ENCODE data around the gene LRRTM4. TPM values are rescaled to one million over a fixed set of nuclear protein-coding genes. Genes with fewer than 3 reads are reported as not detected.

The LRRTM4 gene
- total RNA-seq, 1 experiment from 2014 or later, result 12.0 TPM

- no peak overlapping the region for H3K4me3 Mint-ChIP-seq
- H2BK20ac ChIP-seq (ENCODE audit: low read depth, low read length, poor library complexity, severe bottlenecking), result no peak overlapping the region
- no peak overlapping the region for H3K27ac ChIP-seq (ENCODE audit: insufficient read length, low read depth, low read length)
- no peak overlapping the region for H2BK5ac ChIP-seq (ENCODE audit: insufficient read length, low read length)
- H4K8ac ChIP-seq (replicated peaks; ENCODE audit: insufficient read length, low read depth, low read length), result no peak overlapping the region
- H3K9me3 ChIP-seq (ENCODE audit: control insufficient read depth, low read depth, low read length), result no peaks in the 10 kb centered on the region
- no peaks in the 10 kb centered on the region for H3K36me3 Mint-ChIP-seq (ENCODE audit: insufficient read depth in 1 of 3, low read depth in 3 of 3)
- WGBS (ENCODE audit: extremely low coverage, insufficient read length, low lambda C conversion rate), result no CpG with 5 or more reads among the region's 1 CpG
- TF ChIP-seq CTCF (conservative IDR thresholded peaks at IDR 0.05), result no peak
- H3K27me3 ChIP-seq (ENCODE audit: insufficient read depth, low read length), result no peaks in the 10 kb centered on the region
- no peak overlapping the region for H2AFZ ChIP-seq (ENCODE audit: low read length)
- H3K4me1 ChIP-seq (ENCODE audit: insufficient read depth, low read length), result no peaks in the 10 kb centered on the region; the same call in 1 of the 2 replicates
- no peak overlapping the region for H4K91ac ChIP-seq (ENCODE audit: insufficient read length, low read depth, low read length)
- no peaks in the 10 kb centered on the region for H3K9me3 Mint-ChIP-seq
- H3K4me2 ChIP-seq (ENCODE audit: insufficient read depth, insufficient read length, low read length), result no peak overlapping the region
- no peaks in the 10 kb centered on the region for H3K27me3 Mint-ChIP-seq (ENCODE audit: low read depth)
- no peak overlapping the region for H3T11ph ChIP-seq (ENCODE audit: low read length)
- H3K18ac ChIP-seq (ENCODE audit: insufficient read length, low read depth, low read length), result no peak overlapping the region
- no peaks in the 10 kb centered on the region for H4K20me1 ChIP-seq (ENCODE audit: control insufficient read depth, insufficient read depth, insufficient read length)
- H3K23ac ChIP-seq (ENCODE audit: insufficient read length, low read depth, low read length), result no peak overlapping the region
- H3K56ac ChIP-seq (ENCODE audit: insufficient read length, low read depth, low read length), result no peak overlapping the region
- H2BK12ac ChIP-seq (ENCODE audit: insufficient read length, low read depth, low read length), result no peak overlapping the region
- no peaks in the 10 kb centered on the region for H3K79me2 ChIP-seq (ENCODE audit: insufficient read depth, low read length)
- no peaks in the 10 kb centered on the region for H3K79me1 ChIP-seq (ENCODE audit: insufficient read depth, low read depth, low read length, poor library complexity, severe bottlenecking)
- no peak overlapping the region for H2BK15ac ChIP-seq (ENCODE audit: low read depth, low read length)
- H4K5ac ChIP-seq (ENCODE audit: insufficient read length, low read depth, low read length), result no peak overlapping the region
- no peak overlapping the region for H3K4ac ChIP-seq (ENCODE audit: low read depth, low read length)
- H2AK5ac ChIP-seq (ENCODE audit: insufficient read length, low read length), result no peak overlapping the region
- DNase-seq, result no peak
- no peaks in the 10 kb centered on the region for H3K23me2 ChIP-seq (ENCODE audit: insufficient read length, low read depth, low read length, poor library complexity, severe bottlenecking)
- H3K9ac ChIP-seq (ENCODE audit: extremely low read depth, insufficient read length, low read length), result no peak overlapping the region
- no peak overlapping the region for H2BK120ac ChIP-seq (ENCODE audit: low read depth, low read length, poor library complexity, severe bottlenecking)
- no peak overlapping the region for H3K27ac Mint-ChIP-seq
- no peaks in the 10 kb centered on the region for H3K4me1 Mint-ChIP-seq
- H3K14ac ChIP-seq (ENCODE audit: insufficient read depth, low read length), result no peak overlapping the region
These were observed 103.6 kb downstream of the LRRTM4 start for GRCh38 chr2:77418537-77418936.
